HUES64 (cell line): ENCODE results near the gene RUVBL1.

Experiments used
- H3K27ac ChIP-seq: 2 replicates; pipeline ENCODE4 v1.7.0; 2013; ENCODE audit warnings: low read depth, low read length, inconsistent platforms
- H3K27me3 ChIP-seq: 2 replicates; pipeline ENCODE4 v1.6.1; 2013; ENCODE audit warnings: mild to moderate bottlenecking, low read length; ENCODE audit not compliant: insufficient read depth
- H3K36me3 ChIP-seq: 2 replicates; pipeline ENCODE4 v1.6.1; 2013; ENCODE audit warnings: mild to moderate bottlenecking, low read length; ENCODE audit not compliant: insufficient read depth
- H3K4me1 ChIP-seq: 2 replicates; pipeline ENCODE4 v1.6.1; 2013; ENCODE audit warnings: mild to moderate bottlenecking, low read length, moderate library complexity; ENCODE audit not compliant: insufficient read depth
- H3K4me3 ChIP-seq: 2 replicates; pipeline ENCODE4 v1.5.1; 2013; ENCODE audit warnings: mild to moderate bottlenecking, low read length, moderate library complexity
- H3K9ac ChIP-seq: 2 replicates; pipeline ENCODE4 v1.6.1; 2013; ENCODE audit warnings: mild to moderate bottlenecking, low read depth, low read length
- H3K9me3 ChIP-seq: 2 replicates; pipeline ENCODE4 v1.6.1; 2013; ENCODE audit warnings: low read depth, low read length; ENCODE audit not compliant: insufficient read depth
- WGBS: fragments of 150-250, 120-280 bp; methylation state at CpG from one replicate; pipeline ENCODE4 v1.1.7; 2013; ENCODE audit warnings: missing lambda C conversion rate; 5-methylcytosine and 5-hydroxymethylcytosine counted together

Gene RUVBL1

DNA sequence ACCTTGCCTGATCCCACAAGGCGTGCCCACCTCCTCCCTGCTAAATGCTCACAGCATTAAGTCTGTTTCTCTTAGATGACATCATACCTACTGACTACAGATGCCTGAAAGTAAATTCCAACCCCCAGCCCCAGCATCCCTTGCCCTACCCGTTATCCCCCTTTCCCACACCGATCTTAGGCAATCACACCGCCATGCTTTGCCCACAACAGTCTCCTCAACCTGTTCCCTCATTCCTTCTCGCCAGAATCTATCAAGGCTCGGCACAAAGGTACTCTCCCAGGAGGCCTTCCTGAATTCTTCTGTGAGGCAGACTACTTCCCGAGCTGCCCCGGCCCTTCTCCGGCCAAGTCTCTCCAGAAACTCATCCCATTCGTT, 72.2 kb downstream of the RUVBL1 start:
- 10% methylated on average over 10 of the region's 10 CpGs for WGBS
- peaks cover 15% of the 10 kb centered on the region for H3K4me1 ChIP-seq
- peaks cover 36% of the 10 kb centered on the region for H3K36me3 ChIP-seq
- H3K9me3 ChIP-seq: no peaks in the 10 kb centered on the region
- H3K9ac ChIP-seq: peak overlapping the region; percentile 88
- H3K27me3 ChIP-seq: no peaks in the 10 kb centered on the region
- peak overlapping the region; percentile 100 for H3K4me3 ChIP-seq
- peak overlapping the region; percentile 33; the same call in 1 of the 2 replicates for H3K27ac ChIP-seq

GRCh38 chr3:128050597-128050996, 73.0 kb downstream of the RUVBL1 start:
- Histone ChIP-seq H3K9me3 (no peaks in the 10 kb centered on the region), H3K4me3 (no peak overlapping the region), H3K9ac (no peak overlapping the region), H3K27ac (no peak overlapping the region), H3K27me3 (no peaks in the 10 kb centered on the region), H3K36me3 (peaks cover 28% of the 10 kb centered on the region), H3K4me1 (peaks cover 15% of the 10 kb centered on the region)
- WGBS: 93% methylated on average over 2 of the region's 3 CpGs

DNA sequence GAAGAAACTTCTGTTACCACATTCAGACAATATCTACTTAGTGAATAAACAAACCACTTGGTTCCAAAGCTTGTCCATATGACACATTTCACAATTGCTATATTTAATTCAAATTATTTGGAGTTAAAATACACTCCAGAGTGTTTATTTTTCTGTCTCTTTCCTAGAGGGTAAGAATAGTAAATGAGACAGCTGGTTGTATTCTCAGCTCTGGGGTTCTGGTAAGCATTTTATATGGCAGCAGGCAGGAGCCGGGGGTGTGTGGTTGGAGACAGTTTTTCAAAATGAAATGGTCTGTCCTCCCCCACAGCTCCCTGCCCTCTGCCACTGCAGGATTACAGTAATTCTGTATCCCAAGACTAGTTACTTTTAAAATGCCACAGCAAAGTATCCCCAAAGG, 82.3 kb downstream of the RUVBL1 start:
- H3K36me3 ChIP-seq: no peaks in the 10 kb centered on the region
- no peaks in the 10 kb centered on the region for H3K4me1 ChIP-seq
- peaks cover 22% of the 10 kb centered on the region; the same call in 1 of the 2 replicates for H3K27me3 ChIP-seq
- no peak overlapping the region for H3K9ac ChIP-seq
- H3K4me3 ChIP-seq: no peak overlapping the region
- no peak overlapping the region for H3K27ac ChIP-seq
- no peaks in the 10 kb centered on the region for H3K9me3 ChIP-seq
- WGBS: 82% methylated on average over 1 of the region's 1 CpG

DNA sequence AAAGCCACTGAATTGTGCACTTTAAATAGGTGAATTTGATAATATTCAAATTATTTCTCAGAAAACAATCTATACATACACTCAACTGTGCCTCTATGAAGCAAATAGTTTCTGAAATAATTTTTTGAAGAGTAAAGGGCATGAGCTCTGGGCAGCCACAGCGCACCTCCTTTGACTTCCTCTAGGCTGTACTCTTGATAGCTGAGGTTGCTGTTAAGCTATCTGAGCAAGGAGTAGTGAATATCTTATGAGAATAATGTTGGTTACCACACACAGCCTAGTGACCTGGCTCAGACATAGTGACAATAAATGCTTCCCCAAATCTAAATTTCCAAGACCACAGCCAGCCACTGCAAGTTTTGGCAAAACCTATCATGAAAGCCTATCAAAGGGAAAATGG, 83.0 kb downstream of the RUVBL1 start:
- no peaks in the 10 kb centered on the region for H3K36me3 ChIP-seq
- no peak overlapping the region for H3K27ac ChIP-seq
- H3K9ac ChIP-seq: no peak overlapping the region
- WGBS: 73% methylated on average over 1 of the region's 1 CpG
- no peaks in the 10 kb centered on the region for H3K9me3 ChIP-seq
- H3K4me1 ChIP-seq: no peaks in the 10 kb centered on the region
- H3K4me3 ChIP-seq: no peak overlapping the region
- peaks cover 22% of the 10 kb centered on the region; the same call in 1 of the 2 replicates for H3K27me3 ChIP-seq

DNA sequence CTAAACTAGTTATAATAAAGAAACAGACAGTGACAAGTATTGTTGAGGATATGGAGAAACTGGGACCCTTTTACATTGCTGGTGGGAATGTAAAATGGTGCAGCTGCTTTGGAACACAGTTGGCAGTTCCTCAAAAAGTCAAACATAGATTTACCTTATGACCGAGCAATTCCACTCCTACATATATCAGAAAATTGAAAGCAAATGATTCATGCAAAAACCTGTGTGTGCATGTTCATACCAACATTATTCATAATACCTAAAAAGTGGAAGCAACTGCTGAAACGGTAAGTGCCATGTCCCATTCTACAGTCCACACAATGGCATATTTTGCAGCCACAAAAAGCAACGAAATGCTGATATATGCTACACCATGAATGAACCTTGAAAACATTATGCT, 83.6 kb downstream of the RUVBL1 start:
- Histone ChIP-seq H3K36me3 (no peaks in the 10 kb centered on the region), H3K27ac (no peak overlapping the region), H3K9ac (no peak overlapping the region), H3K4me1 (no peaks in the 10 kb centered on the region), H3K27me3 (peaks cover 22% of the 10 kb centered on the region; the same call in 1 of the 2 replicates), H3K9me3 (no peaks in the 10 kb centered on the region), H3K4me3 (no peak overlapping the region)
- 86% methylated on average over 3 of the region's 3 CpGs for WGBS

DNA sequence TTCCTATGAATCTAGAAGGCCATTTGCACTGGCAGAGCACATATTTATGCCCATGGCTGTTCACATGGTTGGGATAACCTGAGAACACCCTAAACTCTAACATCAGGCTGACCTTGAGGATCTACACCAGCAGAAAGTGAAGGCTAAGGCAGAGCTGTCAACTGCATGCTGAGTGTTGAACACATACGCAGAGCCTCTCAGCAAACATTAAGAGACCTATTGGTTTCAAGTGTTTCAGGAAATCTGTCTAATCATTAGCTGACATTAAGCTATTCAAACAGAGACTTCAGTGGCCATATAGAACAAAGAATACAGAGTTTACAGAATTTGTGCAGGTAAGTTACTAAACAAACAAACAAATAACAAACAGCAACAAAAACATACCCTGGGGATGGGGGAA, 87.5 kb downstream of the RUVBL1 start:
- no peaks in the 10 kb centered on the region for H3K9me3 ChIP-seq
- no peaks in the 10 kb centered on the region for H3K4me1 ChIP-seq
- no peaks in the 10 kb centered on the region for H3K36me3 ChIP-seq
- H3K4me3 ChIP-seq: no peak overlapping the region
- H3K9ac ChIP-seq: no peak overlapping the region
- H3K27me3 ChIP-seq: peaks cover 9% of the 10 kb centered on the region; the same call in 1 of the 2 replicates
- H3K27ac ChIP-seq: no peak overlapping the region
- 89% methylated on average over 1 of the region's 1 CpG for WGBS

GRCh38 chr3:128033102-128033501, 90.5 kb downstream of the RUVBL1 start:
- H3K27me3 ChIP-seq: no peaks in the 10 kb centered on the region
- no peaks in the 10 kb centered on the region for H3K4me1 ChIP-seq
- no peak overlapping the region for H3K9ac ChIP-seq
- H3K9me3 ChIP-seq: no peaks in the 10 kb centered on the region
- no peak overlapping the region for H3K27ac ChIP-seq
- no peaks in the 10 kb centered on the region for H3K36me3 ChIP-seq
- H3K4me3 ChIP-seq: no peak overlapping the region
